ENCODE data around the gene BAG5.
A peak's percentile ranks its signal among the peaks of the same experiment; 100 is the strongest.
"Not testable (repeated sequence)": the region's sequence is repeated elsewhere in the genome, so short reads cannot be mapped to it uniquely, and the experiment has no call there.

The BAG5 gene

GRCh38 chr14:103562429-103563225 lies at the start of gene BAG5, which contains the start of gene COA8:
BAG5 (minus strand) TSS chr14:103562657; CDS start chr14:103561164, 1,493 bp downstream.
COA8 (plus strand) TSS chr14:103562960; CDS start chr14:103563002, 42 bp downstream.
- peak; percentile 91 for DNase-seq

GRCh38 chr14:103611215-103611614 lies 48.8 kb upstream of the BAG5 start:
- DNase-seq, result no peak

GRCh38 chr14:103609081-103609480 lies 46.6 kb upstream of the BAG5 start:
- not testable (repeated sequence) for DNase-seq

- no peak for DNase-seq
Measured at GRCh38 chr14:103607822-103608221, 45.4 kb upstream of the BAG5 start.

- DNase-seq, result peak; percentile 82
Measured at GRCh38 chr14:103606963-103607668, 44.7 kb upstream of the BAG5 start.

- DNase-seq, result no peak
Measured at GRCh38 chr14:103604620-103605019, 42.2 kb upstream of the BAG5 start.

- no peak for DNase-seq
Measured at GRCh38 chr14:103600503-103600902, 38.0 kb upstream of the BAG5 start.

- peak; percentile 8 for DNase-seq
Measured at GRCh38 chr14:103597623-103598377, 35.3 kb upstream of the BAG5 start.

- no peak for DNase-seq
Measured at GRCh38 chr14:103594265-103594664, 31.8 kb upstream of the BAG5 start.

- DNase-seq, result peak; percentile 44
Measured at GRCh38 chr14:103593577-103593976, 31.1 kb upstream of the BAG5 start.

GRCh38 chr14:103584326-103584915 lies 22.0 kb upstream of the BAG5 start:
- no peak for DNase-seq

- no peak for DNase-seq
Measured at GRCh38 chr14:103581954-103582703, 19.7 kb upstream of the BAG5 start.

- no peak for DNase-seq
Measured at GRCh38 chr14:103581206-103581605, 18.7 kb upstream of the BAG5 start.

- DNase-seq, result no peak
Measured at GRCh38 chr14:103578401-103579075, 16.1 kb upstream of the BAG5 start.

GRCh38 chr14:103576371-103577024 lies 14.0 kb upstream of the BAG5 start:
- no peak for DNase-seq

- no peak for DNase-seq
Measured at GRCh38 chr14:103574707-103575285, 12.3 kb upstream of the BAG5 start.

GRCh38 chr14:103574104-103574503 lies 11.6 kb upstream of the BAG5 start:
- no peak for DNase-seq

- no peak for DNase-seq
Measured at GRCh38 chr14:103569408-103569807, 7.0 kb upstream of the BAG5 start.

GRCh38 chr14:103568952-103569351 lies 6.5 kb upstream of the BAG5 start:
- DNase-seq, result no peak

- no peak for DNase-seq
Measured at GRCh38 chr14:103563844-103564505, 1.5 kb upstream of the BAG5 start.
